GM18858 (cell line): ENCODE results near the gene IRF6.

Experiments used
- ATAC-seq: cut with Tn5 transposase; IDR thresholded peaks from one replicate; pipeline ENCODE4 v1.9.1; 2021; ENCODE audit not compliant: unreplicated experiment

The IRF6 gene

DNA sequence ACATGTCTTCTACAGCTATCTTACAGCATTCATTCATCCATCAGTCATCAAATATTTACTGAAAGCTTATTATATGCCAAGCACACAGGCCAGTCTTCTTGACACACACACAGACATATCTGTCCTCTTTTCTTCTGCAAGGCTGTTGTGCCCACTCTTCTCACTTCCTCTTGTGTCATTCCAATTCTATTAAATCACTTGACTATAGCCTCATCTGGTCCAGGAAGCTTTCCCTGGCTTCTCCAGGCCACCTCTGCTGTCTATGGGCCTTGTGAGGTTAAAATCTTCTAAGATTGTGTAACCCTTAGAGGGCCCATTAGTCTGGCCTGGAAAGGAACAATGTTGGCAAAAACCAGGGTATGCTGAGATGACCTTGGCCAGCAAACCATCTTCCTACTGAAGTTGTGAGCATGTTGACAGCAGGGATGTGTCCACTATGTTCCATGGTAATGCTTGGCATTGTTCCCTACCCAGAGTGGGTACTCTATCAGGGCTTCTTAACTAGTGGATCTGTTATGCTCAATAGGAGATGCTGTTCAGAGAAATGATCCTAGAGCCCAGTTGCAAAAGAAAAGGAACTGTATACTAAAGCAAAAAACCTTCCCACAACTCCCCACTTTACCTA, 44.8 kb downstream of the IRF6 start:
- ATAC-seq = no peak

DNA sequence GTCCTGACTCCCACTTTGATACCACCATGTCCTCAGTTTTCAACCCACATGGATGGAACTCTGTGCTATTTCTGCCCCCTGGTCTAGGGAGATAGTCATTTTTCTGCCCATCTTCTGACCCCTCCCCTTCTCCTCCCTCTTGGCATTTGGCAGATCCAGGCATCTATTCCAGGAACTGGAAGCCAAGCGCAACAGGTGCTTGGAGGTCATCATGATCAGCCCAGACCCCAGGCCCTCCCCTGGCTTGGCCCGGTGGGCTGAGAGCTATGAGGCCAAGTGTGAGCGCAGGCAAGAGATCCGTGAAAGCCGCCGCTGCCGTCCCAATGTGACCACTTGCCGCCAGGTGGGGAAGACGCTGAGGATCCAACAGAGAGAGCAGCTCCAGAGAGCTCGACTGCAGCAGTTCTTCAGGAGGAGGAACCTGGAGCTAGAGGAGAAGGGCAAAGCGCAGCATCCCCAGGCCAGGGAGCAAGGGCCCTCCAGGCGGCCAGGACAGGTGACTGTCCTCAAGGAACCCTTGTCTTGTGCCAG, 46.0 kb downstream of the IRF6 start:
- no peak for ATAC-seq

DNA sequence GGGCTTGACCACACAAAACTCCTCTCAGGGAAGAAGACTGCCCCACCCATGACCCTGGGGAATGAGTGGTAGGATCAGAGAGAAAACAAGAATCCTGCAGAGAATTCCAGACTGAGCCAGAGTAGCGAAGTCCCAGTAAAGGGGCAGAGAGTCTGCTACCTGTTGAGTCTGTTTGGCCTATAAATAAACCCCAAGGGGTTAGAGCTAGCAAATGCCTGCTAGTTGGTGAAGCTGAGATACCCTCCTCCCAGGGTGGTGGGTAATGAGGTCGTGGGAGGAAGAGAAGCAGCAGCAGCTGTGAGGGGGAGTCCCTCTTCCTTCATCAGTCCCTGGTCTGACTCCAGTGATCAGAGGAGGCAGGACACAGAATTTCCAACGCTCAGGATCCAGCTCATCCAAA, 47.5 kb downstream of the IRF6 start:
- no peak for ATAC-seq

DNA sequence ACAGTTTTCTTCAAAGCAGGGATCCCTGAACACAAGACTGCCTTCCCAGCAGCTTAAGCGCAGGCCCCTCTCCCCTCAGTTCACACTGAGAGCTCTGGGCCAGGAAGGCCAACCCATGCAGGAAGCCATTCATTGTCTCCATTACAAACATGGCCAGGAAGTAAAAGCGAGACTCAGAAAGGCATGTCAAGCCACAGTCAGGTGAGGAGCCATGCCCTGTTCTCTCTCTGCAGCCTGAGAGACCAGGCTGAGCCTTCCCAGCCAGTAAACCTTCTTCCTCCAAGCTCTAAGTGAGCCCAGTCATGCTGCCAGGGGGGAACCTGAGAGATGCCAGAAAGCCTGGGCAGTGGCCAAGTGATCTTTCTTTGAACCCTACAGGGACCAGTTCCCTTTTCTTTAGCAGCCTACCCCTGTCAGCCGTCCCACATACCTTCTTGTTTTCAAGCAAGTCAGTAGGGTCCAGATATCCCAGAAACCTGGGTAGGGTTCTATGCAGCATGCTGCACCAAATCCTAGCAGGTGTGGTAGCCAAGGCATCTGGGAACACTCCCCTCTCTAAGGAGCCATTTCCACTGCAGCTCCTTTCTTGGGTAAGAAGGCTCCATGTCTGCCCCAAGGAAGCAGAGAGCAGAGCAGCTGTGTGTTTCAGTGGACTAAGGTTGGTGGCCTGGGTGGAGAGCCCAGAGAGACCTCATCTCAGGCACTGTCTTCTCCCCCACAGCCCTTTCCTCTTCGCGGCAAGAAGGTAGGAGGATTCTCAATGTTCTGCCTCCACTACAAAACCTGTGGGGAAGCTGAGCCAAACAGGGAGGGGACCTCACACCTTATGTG, 49.1 kb downstream of the IRF6 start:
- peak; percentile 23 for ATAC-seq

DNA sequence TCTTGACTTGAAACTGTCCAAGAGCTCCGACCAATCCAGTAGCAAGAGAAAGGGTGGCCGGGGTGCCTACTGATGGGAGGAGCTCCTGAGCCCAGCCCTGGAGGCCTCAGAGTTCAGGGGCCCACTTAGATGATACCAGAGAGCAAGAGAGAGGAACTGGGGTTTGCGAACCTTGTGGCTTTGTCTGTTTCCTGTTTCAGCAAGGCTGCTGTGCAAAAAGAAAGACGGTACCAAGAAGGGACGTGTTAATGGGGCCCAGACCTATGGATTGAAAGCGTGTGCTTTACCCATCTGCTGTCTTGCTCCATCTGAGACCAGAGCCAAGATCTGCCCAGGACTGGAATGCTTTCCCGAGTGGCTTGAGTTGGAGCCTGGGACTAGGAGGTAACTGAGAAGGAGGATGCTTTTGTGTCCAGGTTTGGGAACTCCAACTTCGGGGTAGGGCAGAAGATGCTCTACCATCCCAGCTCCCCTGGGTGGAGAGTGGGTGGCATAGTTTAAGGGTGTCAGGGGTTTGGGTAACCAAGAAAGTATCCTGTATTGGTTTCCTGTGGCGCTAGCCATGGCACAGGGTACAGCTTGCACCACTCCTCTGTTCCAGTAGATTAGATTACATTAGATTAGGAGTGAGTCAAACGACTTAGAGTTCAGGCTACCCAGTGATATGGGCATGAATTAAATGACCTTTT, 49.9 kb downstream of the IRF6 start, which contains the start of gene TRAF3IP3:
TSS of gene TRAF3IP3 (plus strand) at position 128 of the 689 bp plus-strand sequence. CDS start 3,987 bp downstream, outside the sequence.
- ATAC-seq = peak; percentile 59

DNA sequence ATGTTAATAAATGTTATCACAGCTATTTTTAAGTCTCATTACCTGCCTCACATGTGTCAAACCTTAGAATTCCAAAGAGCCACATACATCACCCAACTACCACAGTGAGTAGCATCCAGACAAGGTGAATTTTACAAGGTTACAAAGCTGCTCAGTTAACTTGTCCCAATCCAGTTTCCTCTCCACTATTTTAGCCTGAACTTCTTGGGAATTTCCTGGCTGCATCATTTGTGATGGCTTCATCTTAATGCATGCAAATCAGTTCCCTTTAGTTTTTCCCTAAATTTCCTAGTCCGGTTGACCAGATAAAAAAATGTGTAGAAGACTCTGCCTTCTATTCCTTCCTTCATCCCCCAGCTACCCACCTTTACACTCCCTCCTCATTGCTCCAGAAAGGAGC, 50.7 kb downstream of the IRF6 start:
- ATAC-seq = no peak

DNA sequence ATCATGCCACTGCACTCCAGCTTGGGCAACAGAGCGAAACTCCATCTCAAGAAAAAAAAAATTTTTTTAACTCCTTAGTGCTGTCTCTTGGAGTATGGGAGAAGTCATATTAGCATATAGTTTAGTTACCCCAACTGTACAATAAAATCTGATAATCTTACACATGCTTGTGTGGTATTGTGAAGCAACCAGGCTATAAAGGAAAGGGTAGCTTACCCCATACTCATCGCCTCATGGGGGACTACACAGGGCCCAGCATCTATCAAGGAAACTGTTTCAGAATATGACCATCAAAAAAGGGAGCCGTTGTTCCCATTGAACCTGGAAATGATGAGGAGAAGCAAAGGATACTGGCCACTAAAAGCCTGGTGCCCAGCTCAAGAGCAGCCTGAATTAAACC, 53.1 kb downstream of the IRF6 start:
- no peak for ATAC-seq

DNA sequence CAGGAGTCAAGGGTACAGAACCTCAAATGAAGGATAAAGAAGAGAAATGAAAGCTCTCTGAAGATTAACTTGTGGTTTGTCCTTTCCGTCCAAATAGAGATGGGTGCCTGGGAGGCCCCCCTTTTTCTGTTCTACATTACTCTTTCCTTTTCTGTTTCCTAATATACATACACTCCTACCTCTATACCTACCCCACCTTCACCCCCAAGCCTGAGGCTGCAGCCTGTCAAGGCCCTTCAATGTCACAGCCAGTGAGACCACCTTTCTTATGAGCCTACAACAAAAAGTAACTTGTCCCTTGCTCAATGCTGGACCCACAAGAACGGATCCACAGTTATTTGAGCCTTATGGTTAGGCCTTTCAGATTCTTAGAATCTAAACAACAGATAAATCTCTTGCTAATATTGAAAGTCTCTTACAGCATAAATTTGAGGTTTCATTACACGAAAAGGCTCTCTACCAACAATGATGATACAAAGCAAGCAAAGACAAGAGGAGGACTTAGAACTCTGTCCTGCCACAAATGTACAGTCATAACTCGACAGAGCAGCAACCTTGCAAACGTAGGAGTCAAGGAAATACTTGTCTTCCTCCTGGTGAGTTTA, 54.2 kb downstream of the IRF6 start:
- ATAC-seq = peak; percentile 47

DNA sequence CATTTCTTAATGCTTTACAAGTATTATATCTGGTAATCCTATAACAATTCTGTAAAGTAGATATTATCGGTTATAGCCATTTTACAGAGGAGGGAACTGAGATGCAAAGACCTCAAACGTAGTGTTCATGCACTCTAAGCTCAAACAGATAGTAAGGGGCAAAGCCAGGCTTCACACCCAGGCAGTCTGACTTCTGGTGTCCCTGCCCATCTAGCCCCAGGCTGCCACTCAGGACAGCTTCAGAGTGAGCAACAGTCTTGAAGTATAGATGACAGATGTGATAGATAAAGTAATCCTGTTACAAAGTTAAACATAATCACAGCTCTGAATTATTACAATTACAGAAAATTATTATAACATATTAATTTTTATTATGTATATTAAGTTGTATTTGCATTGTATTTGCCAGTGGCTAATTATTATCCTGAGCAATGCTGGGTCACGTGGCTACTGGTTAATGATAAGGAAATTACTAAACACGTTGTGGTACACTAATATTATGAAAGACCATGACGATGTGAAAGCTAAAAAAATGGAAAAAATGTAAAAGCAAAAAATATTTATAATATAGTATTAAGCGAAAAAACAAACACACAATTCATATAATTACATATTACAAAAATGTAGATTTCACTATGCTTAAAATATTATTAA, 56.1 kb downstream of the IRF6 start:
- ATAC-seq = no peak

DNA sequence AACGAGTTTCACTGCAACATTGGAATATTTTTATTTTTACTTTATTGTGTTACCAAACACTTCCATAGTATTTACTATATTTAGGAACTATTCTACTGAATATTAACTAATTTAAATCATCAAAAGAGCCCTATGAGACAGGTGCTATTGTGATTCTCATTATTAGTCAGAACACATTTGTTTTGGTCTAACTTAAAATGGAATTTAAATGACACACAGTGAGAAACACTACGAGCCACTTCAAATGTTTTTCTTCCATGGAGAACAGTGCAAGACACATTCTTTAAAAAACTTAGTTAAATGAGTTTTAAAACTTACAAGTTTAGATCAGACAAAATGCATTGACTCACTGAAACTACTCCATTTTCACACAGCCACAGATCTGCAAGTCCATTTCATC, 56.7 kb downstream of the IRF6 start:
- no peak for ATAC-seq

DNA sequence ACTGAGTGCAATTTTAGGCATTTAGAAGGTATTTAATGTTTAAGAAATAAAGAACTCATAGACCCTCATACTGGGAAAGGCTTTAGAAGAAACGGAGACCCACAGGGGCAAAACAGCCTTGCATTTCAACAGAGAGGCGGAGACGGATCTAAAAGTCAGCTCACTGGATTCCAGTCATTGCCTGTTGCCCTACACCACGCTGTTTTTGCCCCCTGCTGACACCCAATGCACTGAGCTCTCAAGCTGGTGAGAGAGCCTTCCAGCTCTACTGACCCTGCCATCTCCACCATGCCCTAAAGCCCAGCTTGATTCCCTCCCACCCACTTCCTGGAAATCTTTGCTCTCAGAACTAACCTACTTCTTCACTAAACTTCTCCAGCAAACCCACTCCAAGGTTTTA, 57.3 kb downstream of the IRF6 start:
- no peak for ATAC-seq

DNA sequence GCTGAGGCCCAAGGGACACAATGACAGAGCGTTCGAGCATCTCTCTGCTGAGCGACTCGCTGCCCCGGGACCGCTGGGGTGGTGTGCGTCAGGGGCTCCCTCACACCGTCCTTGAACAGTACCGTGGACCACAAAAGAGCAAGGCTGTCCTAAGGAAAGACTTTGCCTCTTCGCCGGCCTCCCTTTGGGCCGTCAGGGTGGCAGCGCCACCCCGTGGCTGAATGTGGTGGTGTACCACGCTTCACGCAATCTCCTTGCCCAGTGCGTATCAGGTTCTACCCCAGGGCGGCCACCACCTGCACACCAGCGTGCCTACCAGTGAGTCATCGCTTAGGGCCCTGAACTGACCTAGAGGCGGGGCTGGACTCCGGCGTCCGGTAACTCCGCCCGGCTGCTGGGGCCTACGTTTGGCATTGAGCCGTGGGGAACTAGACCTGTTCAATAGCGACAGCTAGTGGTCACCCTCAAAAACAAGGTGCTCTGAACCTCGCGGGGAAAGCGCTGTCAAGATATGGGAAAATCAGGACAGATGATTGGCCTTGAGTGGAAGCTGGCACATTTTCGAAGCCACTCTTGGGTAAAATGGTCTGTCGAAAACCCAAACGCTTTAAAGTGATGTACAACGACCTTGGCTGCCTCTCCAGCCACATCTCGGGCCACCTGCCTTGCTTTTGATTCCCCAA, 58.2 kb downstream of the IRF6 start:
- peak; percentile 51 for ATAC-seq

DNA sequence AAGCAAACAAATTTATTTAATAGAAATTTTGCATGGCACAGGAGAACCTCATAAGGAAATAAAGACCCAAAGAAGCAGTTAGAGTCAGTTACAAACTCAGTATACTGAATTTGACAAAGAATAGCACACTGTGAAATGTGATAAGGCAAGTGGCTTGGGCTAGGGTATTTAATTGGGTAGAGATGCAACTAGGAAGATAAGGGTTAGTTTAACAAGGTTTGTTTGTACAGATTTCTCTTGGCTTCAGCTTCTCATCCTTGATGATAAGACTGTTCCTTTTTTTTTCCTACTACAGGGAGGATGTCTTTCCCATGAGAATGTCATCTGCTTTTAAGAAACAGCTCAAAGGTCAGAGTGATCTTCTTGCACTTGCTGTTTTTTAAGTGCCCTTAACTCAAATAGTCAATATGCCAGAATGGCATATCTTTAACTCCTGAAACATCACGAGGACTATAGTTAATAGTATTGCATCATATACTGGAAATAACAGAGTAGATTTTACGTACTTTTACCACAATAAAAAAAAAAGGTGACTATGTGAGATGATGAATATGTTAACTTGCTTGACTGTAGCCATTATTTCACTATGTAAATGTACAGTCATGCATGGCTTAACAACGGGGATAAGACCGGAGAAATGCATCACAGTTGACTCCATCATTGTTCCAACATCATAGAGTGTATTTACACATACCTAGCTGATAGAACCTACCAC, 59.3 kb downstream of the IRF6 start:
- ATAC-seq = no peak

DNA sequence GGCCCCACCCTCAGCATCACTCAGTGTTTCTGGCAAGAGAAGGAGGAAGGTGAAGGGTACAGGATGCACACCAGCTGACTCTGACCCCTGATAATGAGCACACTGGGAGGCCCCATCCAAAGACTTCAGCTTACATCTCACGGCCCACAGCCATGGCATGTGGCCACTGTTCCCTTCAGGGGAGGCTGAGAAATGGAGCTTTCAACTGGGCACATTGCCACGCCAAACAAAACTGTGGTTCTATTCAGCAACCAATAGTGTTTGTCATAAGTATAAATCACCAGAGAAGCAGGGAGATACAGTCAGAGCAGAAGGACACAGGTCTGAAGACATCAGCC, 62.8 kb downstream of the IRF6 start:
- ATAC-seq = no peak

DNA sequence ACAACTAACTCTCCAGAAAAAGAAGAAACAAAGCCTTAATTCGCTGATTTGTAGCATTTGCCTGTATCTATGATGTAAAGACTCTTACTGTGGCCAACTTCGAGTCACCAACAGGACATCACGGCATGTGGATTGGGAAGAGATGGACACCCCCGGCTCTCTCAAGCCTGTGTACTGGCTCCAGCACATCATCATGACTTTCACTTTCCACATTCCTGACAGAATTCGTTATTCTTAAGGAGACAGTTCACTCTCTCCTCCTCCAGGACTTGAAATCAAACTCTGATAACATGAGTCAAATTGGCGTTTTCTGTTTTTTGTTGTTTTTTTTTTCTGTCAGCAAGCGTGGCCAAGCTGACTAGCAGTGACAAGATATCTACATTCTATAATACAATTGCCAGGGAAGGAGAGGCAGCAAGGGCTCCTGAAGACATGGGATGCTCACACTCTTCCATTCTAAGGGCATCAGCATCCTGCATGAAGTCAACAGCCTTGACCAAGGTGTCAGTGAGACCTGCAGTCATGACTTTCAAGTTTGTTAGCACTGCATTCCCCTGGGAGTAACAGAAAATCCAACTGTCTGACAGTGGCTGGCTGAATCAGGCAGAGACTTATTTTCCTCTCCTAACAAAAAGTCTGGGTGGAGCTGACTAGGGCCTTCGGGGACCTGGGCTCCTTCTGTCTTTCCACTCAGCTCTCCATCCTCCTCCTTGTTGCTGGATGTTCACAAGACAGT, 63.4 kb downstream of the IRF6 start:
- ATAC-seq = no peak

DNA sequence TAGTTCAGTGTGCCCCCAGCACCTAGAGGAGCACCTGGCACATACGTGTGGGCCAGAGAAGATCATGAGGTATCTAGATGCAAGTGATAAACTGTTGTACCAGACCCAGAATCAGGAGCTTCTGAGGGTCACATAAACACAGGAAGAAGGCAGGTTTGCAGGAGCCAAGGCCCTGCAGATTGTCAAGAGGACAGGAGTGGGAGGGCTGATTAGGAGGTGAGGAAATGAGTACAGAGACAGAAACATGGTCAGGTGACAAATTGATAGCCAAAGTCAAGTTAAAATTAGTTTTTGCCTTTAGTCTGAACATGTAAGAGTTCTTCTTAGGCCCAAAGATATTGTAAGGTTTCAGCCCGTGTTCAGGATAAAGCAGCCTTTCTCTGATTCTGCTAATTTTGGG, 64.1 kb downstream of the IRF6 start:
- ATAC-seq = no peak

DNA sequence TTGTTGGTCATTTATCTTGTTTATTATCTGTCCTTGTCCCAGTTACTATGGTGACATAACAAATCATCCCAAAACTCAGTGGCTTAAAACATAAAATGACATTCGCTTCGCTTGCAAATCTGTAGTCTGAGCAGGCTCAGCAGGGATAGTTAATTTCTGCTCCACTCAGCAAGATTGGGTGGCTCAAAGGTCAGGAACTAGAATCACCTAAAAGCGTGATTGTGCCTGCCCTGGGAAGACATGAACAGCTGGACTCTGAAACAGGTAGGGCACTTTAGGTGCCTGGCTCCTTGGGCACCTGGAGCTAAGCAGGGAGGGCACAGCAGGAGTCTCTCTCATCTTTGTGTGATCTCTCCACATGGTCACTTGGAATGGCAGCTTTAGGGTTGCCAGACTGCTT, 64.7 kb downstream of the IRF6 start:
- ATAC-seq = no peak

DNA sequence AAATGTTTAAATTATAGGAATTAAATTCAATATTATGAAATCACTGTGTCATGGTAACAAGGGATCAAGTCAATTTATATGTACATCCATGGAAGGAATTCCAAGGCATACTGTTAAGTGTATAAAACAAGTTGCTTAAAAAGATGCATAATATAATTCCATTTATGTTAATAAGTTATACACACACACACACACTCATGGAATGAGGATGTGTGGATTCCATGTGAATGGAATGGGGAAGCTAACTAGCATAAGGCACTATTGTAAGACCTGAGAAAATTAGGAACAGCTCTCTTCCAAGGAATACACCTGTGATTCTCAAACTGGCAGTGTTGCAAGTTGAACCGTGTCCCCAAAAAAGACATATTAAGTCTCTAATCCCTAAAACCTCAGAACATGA, 67.7 kb downstream of the IRF6 start:
- no peak for ATAC-seq

DNA sequence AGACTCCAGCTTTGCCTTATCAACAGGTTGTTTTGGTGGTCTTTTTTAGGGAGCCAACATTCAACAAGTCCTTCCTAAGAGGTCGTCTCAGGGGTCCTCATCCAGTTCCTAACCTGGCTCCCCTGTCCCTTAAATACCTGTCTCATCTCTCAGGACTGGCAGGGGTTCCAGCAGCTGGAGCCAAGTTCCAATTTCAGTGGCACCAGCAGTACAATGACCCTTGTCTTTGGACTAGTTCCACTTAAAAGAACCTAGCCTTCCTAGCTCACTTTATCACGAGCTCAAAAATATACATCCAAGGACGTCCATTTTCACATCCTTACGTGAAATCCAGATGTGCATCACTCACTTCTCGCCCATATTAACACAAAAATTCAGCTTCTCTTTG, 68.8 kb downstream of the IRF6 start:
- ATAC-seq = no peak
